HG02938 (cell line): ENCODE data around the gene SUMO1.
A peak's percentile ranks its signal among the peaks of the same experiment; 100 is the strongest.
"Not testable (repeated sequence)": the region's sequence is repeated elsewhere in the genome, so short reads cannot be mapped to it uniquely, and the experiment has no call there.

ENCODE experiments used
- ATAC-seq: cut with Tn5 transposase; IDR thresholded peaks from one replicate; pipeline ENCODE4 v1.9.1; 2021; ENCODE audit warnings: mild to moderate bottlenecking, moderate library complexity; ENCODE audit not compliant: unreplicated experiment

The SUMO1 gene

DNA sequence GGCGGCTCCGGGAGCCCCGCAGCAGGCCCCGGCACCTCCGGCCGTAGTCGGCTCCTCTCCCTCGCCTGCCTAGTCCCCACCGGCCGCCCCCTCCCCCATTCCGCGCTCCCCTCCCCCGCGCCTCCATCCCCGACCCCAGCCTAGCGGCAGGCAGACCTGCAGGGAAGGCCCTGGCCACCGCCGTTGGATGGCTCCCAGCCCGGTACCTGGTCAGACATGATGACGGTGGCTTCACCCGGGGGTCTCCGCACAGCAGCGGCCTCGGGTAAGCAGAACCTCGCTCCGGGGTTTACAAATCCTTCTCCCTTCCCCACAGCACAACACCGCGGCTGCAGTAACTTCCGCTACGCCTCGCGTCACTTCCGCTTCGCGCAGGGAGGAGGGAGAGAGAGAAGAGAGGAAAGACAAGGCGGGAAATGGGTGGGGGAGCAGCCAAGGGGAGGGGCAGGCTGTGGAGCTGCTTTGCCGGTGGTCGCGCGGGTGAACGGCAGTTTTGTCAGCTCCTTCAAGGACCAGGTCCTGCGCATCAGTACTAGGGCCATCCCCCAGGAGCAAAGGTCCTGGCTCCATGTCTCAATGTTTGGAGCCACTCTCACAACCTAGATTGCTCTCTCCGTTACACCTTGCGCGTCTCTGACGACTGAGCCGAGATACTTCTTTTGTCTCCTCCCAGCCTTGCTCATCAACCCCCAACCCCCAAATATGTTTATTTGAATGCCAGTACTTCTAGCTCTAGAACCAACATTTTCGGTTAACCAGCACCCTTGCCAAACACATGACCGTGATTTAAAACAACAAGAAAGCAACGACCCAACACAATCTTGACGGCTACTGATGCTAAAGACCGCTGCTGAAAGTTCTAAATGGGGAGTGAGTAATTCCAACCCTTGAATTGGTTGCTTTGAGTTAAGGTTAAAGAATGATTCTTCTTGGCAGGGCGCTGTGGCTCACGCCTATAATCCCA lies at the start of gene SUMO1:
SUMO1 (minus strand) TSS at position 364 of the 964 bp plus-strand sequence; CDS start at position 218, 146 bp downstream.
- peak; percentile 90 for ATAC-seq

DNA sequence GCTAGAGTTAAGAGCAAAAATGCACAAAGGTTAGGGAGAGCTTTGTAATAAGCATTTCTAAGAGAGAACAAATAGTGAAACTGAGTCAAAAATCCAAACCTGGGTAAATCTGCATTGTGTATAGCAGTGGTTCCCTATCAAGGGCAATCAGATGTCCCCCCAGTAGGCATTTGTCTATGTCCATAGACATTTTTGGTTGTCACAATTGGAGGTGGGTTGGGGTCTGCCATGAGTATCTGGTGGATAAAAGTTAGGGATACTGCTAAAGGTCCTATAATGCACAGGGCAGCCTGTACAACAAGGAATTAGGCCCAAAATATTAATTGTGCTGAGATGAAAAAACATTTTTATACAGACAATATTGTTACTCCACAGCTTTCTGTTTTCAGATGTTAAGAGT lies 48.2 kb upstream of the SUMO1 start:
- ATAC-seq = no peak

DNA sequence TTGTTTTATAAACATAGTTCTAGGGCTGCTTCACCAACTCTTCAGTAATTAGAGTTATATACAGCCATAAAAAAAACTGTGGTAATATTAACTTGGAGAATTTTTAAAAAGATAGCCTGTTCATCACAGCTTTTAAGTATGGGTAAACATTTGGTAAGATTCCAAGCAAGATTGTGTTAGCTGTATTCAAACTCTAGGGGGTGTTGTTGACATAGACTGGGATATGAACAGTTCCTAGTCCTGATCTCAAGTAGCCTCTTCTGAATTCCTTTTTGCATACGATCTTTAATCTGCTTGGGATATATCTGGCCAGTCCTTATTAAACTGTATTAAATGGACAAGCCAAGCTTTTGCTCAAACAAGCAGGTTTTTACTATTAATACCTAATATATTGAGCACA lies 40.5 kb upstream of the SUMO1 start:
- ATAC-seq = no peak

DNA sequence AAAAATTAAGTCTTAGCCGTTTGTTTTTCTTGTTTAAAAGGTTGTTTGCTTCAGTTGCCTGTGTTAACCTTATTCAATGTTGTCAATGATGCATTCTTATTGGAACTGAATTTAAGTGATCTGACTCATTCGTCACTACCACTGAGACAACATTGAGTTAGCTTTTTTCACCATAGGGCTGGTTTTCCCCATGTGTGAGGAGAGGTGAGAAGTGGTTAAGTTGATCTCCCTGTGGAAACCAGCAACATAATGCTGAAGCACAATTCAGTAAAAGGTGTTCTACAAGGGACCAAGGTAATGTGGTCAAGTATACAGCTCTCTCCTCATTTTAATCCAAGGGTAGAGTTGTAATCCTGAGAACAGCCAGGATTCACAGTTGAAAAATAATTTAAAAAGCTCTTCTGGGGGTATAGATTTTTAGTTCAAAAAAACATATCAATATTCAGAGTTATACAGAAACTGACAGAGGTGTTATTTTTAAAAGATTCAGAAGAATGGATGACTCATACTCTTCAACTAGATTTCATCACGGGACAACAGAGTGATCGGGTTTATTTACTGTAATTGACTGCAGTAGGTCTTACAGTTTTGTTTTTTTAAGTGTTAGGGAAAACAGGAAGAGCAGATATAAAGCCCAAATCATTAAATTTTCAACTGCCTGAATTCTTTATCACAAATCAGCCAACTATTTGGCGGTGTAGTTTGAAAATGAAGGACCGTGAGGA lies 39.8 kb upstream of the SUMO1 start:
- peak; percentile 65 for ATAC-seq

DNA sequence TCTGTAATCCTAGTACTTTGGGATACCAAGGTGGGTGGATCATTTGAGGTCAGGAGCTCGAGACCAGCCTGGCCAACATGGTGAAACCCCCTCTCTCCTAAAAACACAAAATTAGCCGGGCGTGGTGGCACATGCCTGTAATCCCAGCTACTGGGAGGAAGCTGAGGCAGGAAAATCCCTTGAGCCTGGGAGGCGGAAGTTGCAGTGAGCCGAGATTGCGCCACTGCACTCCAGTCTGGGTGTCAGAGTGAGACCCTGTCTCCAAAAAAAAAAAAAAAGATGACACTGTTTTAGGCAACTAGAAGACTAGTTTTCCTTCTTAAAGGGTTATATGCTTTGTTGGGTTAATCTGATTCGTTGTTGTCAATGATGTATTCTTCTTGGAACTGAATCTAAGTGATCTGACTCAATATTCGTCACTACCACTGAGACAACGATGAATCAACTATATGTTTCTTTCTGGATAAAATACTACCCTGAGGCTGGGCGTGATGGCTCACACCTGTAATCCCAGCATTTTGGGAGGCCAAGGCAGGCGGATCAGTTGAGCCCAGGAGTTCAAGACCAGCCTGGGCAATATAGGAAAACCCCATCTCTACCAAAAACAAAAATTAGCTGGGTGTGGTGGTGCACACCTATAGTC lies 37.8 kb upstream of the SUMO1 start:
- not testable (repeated sequence) for ATAC-seq

DNA sequence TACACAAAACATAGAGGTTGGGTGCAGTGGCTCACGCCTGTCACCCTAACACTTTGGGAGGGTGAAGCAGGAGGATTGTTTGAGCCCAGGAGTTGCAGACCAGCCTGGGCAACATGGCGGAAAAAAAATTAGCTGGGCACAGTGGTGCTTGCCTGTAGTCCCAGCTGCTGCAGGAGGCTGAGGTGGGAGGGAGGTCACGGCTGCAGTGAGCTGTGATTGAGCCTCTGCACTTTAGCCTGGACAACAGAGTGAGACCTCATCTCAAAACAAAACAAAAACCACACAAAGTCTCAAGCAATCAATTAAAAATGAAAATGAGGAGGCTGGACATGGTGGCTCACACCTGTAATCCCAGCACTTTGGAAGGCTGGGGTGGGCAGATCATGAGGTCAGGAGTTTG lies 32.1 kb upstream of the SUMO1 start:
- no peak for ATAC-seq

DNA sequence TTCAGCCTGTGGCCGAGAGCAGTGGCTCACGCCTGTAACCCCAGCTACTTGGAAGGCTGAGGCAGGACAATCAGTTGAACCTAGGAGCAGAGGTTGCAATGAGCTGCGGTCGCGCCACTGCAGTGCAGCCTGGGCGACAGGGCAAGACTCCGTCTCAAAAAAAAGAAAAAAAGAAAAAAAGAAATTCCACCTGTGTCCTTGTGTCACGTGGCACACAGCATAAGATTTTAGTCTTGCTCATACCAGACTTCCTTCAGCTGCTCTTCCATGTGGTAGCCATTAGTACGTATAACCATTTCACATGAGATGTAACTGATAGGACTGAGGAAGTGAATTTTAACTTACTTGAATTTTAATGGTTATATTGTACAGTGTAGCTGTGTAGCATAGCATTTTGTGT lies 31.2 kb upstream of the SUMO1 start:
- no peak for ATAC-seq

DNA sequence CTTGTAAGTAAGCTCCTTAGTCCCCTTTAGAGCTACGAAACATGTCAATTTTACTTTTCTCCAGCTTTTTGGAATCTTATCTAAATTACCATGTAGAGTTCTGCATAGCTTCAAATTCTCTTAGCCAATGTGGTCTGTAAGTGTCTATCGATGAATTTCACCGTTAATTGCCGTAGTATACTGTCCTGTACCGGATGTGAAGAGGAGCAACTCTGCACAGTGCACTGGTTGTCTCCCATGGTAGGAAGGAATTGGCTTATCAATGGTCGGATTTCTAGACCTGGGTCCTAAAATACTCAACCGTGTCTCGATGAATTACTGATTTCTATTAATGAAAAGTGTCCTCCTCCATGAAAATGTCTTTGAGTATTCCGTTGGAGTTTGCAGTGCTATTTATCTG lies 29.1 kb upstream of the SUMO1 start:
- no peak for ATAC-seq

DNA sequence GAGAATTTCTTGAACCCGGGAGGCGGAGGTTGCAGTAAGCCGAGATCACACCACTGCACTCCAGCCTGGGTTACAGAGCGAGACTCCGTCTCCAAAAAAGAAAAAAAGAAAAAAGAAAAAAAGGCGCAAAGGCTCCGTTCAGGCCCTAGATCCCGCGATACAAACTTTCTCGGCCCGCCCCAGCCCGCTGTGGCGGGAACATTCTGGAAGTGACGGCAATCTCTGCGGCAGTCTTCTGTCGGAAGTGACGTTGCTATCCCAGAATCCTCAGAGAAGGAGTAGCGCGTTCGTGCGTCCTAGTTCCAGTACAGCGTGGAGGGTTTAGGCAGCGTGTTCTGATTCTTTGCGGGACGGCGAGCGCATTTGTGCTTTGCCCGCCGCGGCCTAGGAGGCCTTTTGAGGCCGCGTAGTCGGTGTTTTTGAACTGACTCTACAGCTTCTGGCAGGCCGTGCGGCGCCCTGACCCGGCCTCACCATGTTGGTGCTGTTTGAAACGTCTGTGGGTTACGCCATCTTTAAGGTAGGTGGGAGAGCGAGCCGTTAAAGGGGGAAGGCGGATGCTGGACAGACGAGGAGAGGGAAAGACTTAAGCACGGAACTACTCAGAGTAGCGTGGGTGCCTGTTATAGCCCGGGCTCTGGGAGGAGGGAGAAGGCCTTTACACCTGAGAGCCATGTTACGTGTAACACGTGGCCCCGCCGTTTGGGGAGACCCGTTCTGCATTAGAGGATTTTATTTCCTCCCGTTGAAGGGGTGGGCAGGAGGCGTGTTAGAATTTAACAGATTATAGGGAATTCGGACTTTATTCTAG lies 27.3 kb upstream of the SUMO1 start, which contains the start of gene NOP58:
NOP58 (plus strand) TSS at position 297 of the 811 bp plus-strand sequence; CDS start at position 476, 179 bp downstream.
- peak; percentile 79 for ATAC-seq

DNA sequence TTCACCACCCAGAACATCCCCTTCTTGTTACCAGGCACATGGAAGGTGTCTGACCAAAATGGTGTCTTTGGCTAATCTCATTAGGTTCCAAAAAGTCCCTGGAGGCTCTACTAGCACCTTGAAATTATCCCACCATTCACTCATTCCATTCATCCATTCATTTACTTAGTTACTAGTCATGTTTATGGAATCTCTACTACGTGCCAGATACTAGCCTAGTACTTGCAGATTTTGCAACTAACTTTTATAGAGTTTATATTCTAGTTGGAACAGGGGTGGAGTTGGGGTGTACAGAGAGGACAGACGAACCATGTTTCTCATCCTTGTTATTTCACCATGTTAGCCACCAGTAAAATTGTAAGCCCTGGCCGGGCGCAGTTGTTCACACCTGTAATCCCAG lies 23.1 kb upstream of the SUMO1 start:
- no peak for ATAC-seq

DNA sequence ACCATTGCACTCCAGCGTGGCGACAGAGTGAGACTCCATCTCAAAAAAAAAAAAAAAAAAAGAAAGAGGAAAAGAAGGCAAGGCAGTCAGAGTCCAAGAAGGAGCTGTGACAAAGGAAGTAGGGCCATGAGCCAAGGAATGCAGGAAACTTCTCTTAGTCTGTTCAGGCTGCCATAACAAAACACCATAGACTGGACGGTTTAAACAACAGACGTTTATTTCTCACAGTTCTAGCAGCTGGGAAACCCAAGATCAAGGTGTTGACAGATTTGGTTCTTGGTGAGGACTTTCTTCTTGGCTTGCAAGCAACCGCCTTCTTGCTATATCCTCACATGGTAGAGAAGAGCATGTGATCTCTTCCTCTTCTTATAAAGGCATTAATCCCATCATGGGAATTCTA lies 13.1 kb upstream of the SUMO1 start:
- no peak for ATAC-seq

DNA sequence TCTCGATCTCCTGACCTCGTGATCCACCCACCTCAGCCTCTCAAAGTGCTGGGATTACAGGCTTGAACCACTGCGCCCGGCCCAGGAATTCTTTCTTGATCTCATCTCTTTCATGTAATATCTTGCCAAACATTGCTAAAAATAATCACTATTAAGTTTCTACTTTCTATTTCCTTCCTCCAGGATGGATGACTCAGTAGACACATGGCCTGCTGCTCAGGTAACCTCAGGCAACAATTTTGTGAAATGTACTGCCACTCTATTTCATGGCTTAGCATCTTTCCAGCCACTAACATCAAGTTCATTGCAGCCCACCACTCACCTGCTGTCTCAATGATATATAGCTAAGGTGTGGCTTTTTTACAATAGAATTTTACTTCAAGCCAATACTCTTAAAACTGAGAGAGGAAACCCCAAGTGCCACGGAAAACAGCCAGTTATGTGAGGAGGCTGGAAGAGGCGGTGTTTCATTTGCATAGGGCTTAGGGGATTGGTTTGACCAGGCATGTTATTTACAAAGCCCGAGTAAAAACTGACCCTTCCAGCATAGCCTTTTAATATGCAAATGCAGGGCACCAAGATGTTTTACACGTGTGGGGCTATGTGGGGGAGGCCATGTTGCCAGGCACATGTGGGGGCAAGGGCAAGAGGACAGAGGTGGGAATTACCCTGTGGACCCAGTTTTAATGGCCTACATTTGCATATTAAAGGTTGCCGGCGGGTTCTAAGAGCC lies 11.3 kb upstream of the SUMO1 start:
- ATAC-seq = no peak

DNA sequence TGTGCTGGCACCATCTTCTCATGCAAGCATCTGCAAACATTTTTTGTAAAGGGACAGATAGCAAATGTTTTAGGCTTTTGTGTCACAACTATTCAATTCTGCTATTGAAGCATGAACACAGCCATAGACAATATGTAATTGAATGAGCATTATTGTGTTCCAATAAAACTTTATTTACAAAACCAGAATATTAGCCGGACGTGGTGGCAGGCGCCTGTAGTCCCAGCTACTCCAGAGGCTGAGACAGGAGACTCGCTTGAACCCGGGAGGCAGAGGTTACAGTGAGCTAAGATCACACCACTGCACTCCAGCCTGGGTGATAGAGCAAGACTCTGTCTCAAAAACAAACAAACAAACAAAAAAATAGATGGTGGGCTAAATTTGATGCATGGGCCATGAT lies 9.3 kb upstream of the SUMO1 start:
- not testable (repeated sequence) for ATAC-seq

DNA sequence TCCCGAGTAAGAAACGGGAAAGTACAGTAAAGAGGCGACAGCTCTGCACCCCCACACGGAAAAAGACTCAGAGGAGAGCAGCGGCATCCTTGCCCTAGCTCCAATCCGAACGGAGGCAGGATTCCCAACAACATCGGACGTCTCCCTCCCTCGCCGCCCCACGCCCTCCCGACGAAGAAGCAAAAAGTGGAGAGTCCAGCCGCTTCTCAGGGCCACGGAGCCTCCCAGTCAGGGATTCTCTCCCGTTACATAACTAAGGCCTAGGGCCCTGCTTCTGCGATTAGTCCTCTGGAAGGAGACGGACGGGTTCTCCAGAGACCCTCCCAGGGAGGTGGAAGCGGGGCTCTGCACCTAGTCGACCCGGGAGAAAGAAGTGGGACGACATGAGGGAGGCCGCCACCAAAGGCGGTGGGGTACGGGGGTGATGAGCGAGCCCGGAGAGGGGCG lies 587 bp downstream of the SUMO1 start:
- peak; percentile 46 for ATAC-seq

DNA sequence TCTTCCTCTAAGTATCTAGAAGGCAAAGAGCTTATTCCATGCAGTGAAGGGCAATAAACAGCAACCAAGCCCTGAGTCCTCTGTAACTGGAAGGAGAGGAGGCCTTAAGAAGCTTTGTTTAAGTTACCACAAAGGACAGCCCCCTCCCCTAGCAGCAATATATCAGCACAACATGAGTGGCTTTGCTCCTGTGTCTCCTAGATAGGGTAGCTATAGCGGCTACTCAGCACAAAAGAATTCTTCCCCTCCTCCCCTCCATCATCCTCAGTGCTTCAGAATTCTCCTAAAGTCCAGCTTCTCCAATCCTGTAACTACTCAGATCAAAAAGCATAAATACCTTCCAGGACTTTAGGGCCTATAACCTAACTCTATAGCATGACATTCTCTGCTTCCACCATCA lies 16.5 kb downstream of the SUMO1 start:
- no peak for ATAC-seq

DNA sequence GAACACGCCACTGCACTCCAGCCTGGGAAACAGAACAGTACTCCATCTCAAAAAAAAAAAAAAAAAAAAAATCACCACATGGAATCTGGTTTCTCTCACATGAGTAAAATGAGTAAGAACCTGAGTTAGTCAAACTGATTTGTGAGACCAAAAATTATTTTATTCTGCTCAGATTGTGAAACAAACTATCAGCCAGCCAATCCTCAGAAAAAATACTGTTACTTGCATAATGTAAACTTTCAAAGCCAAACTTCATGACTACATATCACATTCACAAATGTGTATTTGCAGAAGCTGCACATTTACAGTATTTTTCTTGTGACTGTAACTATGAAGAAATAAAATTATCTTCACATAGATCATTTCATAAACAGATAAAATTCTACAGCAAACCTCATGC lies 23.2 kb downstream of the SUMO1 start:
- ATAC-seq = no peak

DNA sequence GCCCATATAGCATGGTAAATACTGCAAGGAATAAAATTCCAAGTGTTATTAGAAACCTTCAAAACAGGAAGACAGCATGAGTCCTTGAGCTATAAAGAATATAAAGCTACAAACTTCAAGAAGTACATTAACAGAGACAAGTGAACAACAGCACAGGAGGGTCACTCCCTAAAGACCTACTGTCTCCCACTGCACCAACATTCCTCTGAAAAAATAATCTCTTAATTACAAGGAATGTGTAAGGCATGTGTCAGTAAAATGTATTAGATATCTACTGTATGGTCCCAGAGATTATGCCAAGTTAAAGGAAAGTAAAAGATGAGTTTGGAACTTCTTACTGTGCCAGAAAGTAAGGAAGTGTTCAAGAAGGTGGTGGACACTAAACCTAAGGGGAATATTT lies 29.9 kb downstream of the SUMO1 start:
- ATAC-seq = no peak

DNA sequence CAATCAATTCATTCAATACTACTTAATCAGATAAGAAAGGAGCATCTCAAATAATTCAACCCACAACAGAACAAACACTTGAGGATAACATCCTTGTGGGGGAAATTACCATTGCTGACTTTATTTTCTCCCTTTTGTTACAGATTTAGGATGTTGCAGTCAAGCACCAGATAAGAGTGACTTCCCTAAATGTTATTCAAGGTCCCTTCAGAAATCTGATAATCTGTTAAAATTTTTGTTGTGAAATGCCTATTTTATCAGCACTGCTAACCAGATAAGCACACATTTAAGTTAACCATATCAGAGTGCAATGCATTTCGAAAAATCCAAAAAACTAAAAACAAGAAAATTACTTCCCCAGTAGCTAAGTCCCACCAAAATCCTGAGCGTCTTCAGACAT lies 33.5 kb downstream of the SUMO1 start:
- ATAC-seq = no peak

DNA sequence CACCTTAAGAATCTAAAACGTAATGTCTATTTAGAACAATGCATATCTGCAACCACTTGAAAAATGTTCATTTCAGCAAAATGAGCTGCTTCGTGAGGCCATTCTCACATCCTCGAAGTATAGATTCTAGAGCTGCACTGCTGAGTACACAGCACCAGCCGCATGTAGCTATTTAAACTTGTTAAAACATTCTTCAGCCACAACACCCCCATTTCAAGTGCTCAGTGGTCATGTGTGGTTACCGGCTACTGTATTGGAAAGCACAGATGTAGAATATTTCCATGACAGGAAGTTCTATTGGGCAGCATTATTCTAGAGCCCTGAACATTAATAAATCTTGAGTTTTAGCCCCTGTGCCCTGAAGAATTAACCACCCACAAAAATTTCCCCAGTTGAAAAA lies 35.0 kb downstream of the SUMO1 start:
- no peak for ATAC-seq
